K562 (cell line): ENCODE results near the gene RABEPK. TPM values are rescaled to one million over a fixed set of nuclear protein-coding genes. Genes with fewer than 3 reads are reported as not detected.

ENCODE experiments used
- ATAC-seq: fragments of 200-7000 bp; cut with Tn5 transposase; 3 replicates; pipeline ENCODE4 v1.9.1; 2020; ENCODE audit warnings: moderate library complexity
- BruUV-seq: library from RNA; stranded (reverse); fragments of 400-500 nt; replicated peaks from 2 replicates; lab custom pipeline; 2021; lab: Mats Ljungman, UMichigan
- CTCF ChIA-PET: fragments of 300-600 bp; formaldehyde crosslinking; extraction: SDS; loops from one replicate; lab custom pipeline; 2021; ENCODE audit warnings: low intra/inter-chr PET ratio; lab: Yijun Ruan, JAX
- POLR2A ChIA-PET: fragments of 300-600, 350-650 bp; sonication (Branson Sonifier 250); formaldehyde crosslinking; extraction: SDS; loops from one replicate; lab custom pipeline; 2021; ENCODE audit warnings: antibody characterized with exemption, inconsistent platforms; lab: Yijun Ruan, JAX
- DNase-seq, 4 experiments: peaks; one replicate each; pipeline versions ENCODE4 v3.0.0 to v3.0.0-alpha.2; 2011 to 2018; ENCODE audit warnings: low spot score in 3 of 4, mixed read lengths in 3 of 4; ENCODE audit errors: extremely low read depth in 1 of 4
- FAIRE-seq: peaks from 2 replicates; lab custom pipeline; 2011; peaks lifted over from hg19 to GRCh38; lab: Jason Lieb, UNC
- H2AFZ ChIP-seq: 2 replicates; pipeline ENCODE4 v1.6.0; 2011; ENCODE audit warnings: low read depth, low read length, control low read depth, inconsistent platforms
- H3K27ac ChIP-seq: fragments of 200-600 bp; 3 replicates; pipeline ENCODE4 v1.8.0; 2011; ENCODE audit warnings: low read depth, mild to moderate bottlenecking, control low read depth, inconsistent platforms, low read length, moderate library complexity, mixed read lengths; ENCODE audit errors: extremely low read depth
- H3K27me3 ChIP-seq, 2 experiments: fragments of 300-600 bp in 1 of 2; 2 replicates in 1 of 2; 3 replicates in 1 of 2; pipeline versions ENCODE4 v1.6.0 to v1.8.0; 2011; ENCODE audit warnings: inconsistent platforms in 2 of 2, low read length in 2 of 2, mild to moderate bottlenecking in 1 of 2, mixed read lengths in 1 of 2, moderate library complexity in 1 of 2; ENCODE audit not compliant: control insufficient read depth in 2 of 2, insufficient read depth in 2 of 2
- H3K36me3 ChIP-seq: fragments of 300-600 bp; 3 replicates; pipeline ENCODE4 v1.8.0; 2011; ENCODE audit warnings: mild to moderate bottlenecking, low read length, inconsistent platforms; ENCODE audit not compliant: control insufficient read depth, insufficient read depth
- H3K4me1 ChIP-seq, 2 experiments: fragments of 200-600 bp in 1 of 2; replicated peaks in 1 of 2; 2 replicates in 1 of 2; 3 replicates in 1 of 2; pipeline versions ENCODE4 v1.5.1 to v1.8.0; 2011; ENCODE audit warnings: inconsistent platforms in 2 of 2, low read length in 2 of 2, mild to moderate bottlenecking in 1 of 2, mixed read lengths in 1 of 2, moderate library complexity in 1 of 2; ENCODE audit not compliant: control insufficient read depth in 2 of 2, insufficient read depth in 2 of 2
- H3K4me2 ChIP-seq: 2 replicates; pipeline ENCODE4 v1.6.1; 2011; ENCODE audit warnings: low read length, control low read depth, inconsistent platforms, mixed read lengths; ENCODE audit not compliant: insufficient read depth
- H3K4me3 ChIP-seq: fragments of 200-600 bp; sonication (generic), shearing (Covaris generic); 2 replicates; pipeline ENCODE4 v1.5.1; 2016; ENCODE audit warnings: control low read depth, inconsistent platforms
- H3K79me2 ChIP-seq: fragments of 200-600 bp; 3 replicates; pipeline ENCODE4 v1.8.0; 2011; ENCODE audit warnings: low read length, inconsistent platforms; ENCODE audit not compliant: control insufficient read depth, insufficient read depth
- H3K9ac ChIP-seq, 2 experiments: 2 replicates each; pipeline versions ENCODE4 v1.6.0 to v1.6.1; 2011; ENCODE audit warnings: low read depth in 2 of 2, low read length in 2 of 2, control low read depth in 1 of 2, inconsistent platforms in 1 of 2, mild to moderate bottlenecking in 1 of 2, mixed read lengths in 1 of 2; ENCODE audit not compliant: insufficient read depth in 1 of 2
- H3K9me1 ChIP-seq: one replicate; pipeline ENCODE4 v1.6.0; 2011; ENCODE audit warnings: inconsistent platforms, mild to moderate bottlenecking, low read length, moderate library complexity; ENCODE audit not compliant: control insufficient read depth, insufficient read depth
- H3K9me3 ChIP-seq: replicated peaks from 2 replicates; pipeline ENCODE4 v1.5.1; 2011; ENCODE audit warnings: low read depth, low read length, inconsistent platforms; ENCODE audit not compliant: control insufficient read depth, insufficient read depth
- H4K20me1 ChIP-seq: replicated peaks from 2 replicates; pipeline ENCODE4 v1.6.1; 2011; ENCODE audit warnings: low read length, inconsistent platforms, mixed read lengths; ENCODE audit not compliant: control insufficient read depth, insufficient read depth
- ARID4B ChIP-seq: sonication (generic); formaldehyde crosslinking; IDR thresholded peaks from 2 replicates; pipeline ENCODE4 v1.8.0; 2022; ENCODE audit warnings: mild to moderate bottlenecking, missing genetic modification reagents
- HDAC2 ChIP-seq: fragments of 450-650 bp; IDR thresholded peaks from 2 replicates; pipeline ENCODE4 v1.6.1; 2016; ENCODE audit warnings: mild to moderate bottlenecking
- JUNB ChIP-seq: fragments of 450-650 bp; formaldehyde crosslinking; conservative IDR thresholded peaks from 2 replicates; pipeline ENCODE4 v1.4.0; 2020; ENCODE audit warnings: mild to moderate bottlenecking
- KAT7 ChIP-seq: sonication (generic); formaldehyde crosslinking; IDR thresholded peaks from 2 replicates; pipeline ENCODE4 v1.8.0; 2022; ENCODE audit warnings: missing genetic modification reagents, mild to moderate bottlenecking, borderline replicate concordance
- KLF16 ChIP-seq: IDR thresholded peaks from 2 replicates; pipeline ENCODE4 v1.6.1; 2016; ENCODE audit warnings: antibody characterized with exemption
- NEUROD1 ChIP-seq: fragments of 150-350 bp; IDR thresholded peaks from 2 replicates; pipeline ENCODE4 v1.6.1; 2014; ENCODE audit warnings: borderline replicate concordance, low read length, low read depth; ENCODE audit not compliant: partially characterized antibody
- PREB ChIP-seq: sonication (generic); formaldehyde crosslinking; IDR thresholded peaks from 2 replicates; pipeline ENCODE4 v1.8.1; 2023; ENCODE audit warnings: mild to moderate bottlenecking, missing genetic modification reagents
- SMC3 ChIP-seq: conservative IDR thresholded peaks from 2 replicates; pipeline ENCODE4 v1.6.1; 2011; ENCODE audit warnings: low read depth, low read length, improper control_type of control experiment; ENCODE audit not compliant: insufficient read depth
- SREBF2 ChIP-seq: sonication (generic); formaldehyde crosslinking; IDR thresholded peaks from 2 replicates; pipeline ENCODE4 v1.4.0; 2020; ENCODE audit warnings: mild to moderate bottlenecking, missing genetic modification reagents
- TEAD4 ChIP-seq, 2 experiments: sonication (generic) in 1 of 2; formaldehyde crosslinking in 1 of 2; IDR thresholded peaks; 2 replicates each; pipeline versions ENCODE4 v1.6.1 to v1.8.0; 2012 to 2022; ENCODE audit warnings: borderline replicate concordance in 1 of 2, inconsistent platforms in 1 of 2, low read length in 1 of 2, mild to moderate bottlenecking in 1 of 2, missing genetic modification reagents in 1 of 2
- ZNF197 ChIP-seq: fragments of 200-800 bp; sonication (Bioruptor generic); IDR thresholded peaks from 2 replicates; pipeline ENCODE4 v1.6.1; 2016; ENCODE audit warnings: low read depth, missing genetic modification characterization, missing compliant biosample characterization
- ZNF274 ChIP-seq: IDR thresholded peaks from 2 replicates; pipeline ENCODE4 v1.6.1; 2011; ENCODE audit warnings: low read depth, mild to moderate bottlenecking, low read length, moderate library complexity, borderline replicate concordance
- WGBS: fragments of 100-300 bp; shearing (Covaris generic); methylation state at CpG from one replicate; pipeline ENCODE4 v1.1.6; 2016; ENCODE audit warnings: low coverage, mixed read lengths; ENCODE audit not compliant: insufficient coverage; ENCODE audit errors: missing lambda C conversion rate; 5-methylcytosine and 5-hydroxymethylcytosine counted together
- in situ Hi-C: fragments of 300-500 bp; cut with MboI; formaldehyde crosslinking; loops from 4 replicates; pipeline ENCODE4 v1.15.0; 2018; ENCODE audit warnings: inconsistent platforms, mixed read lengths
- intact Hi-C: fragments of 100-400 bp; cut with micrococcal nuclease; formaldehyde crosslinking; loops from 2 replicates; pipeline ENCODE4 v1.14.2; 2022
- polyA plus RNA-seq, 8 experiments: library from polyadenylated mRNA; depleted of rRNA in 4 of 8; stranded (reverse) in 5 of 8; unstranded in 3 of 8; fragments of >200 nt; fragmentation: Nextera tagmentation in 2 of 8; fragmentation: Illumina TruSeq in 1 of 8; extraction: Ambion mirVana in 2 of 8; extraction: Trizol in 1 of 8; gene quantifications; 2 replicates each; pipeline versions ENCODE4 v1.2.1 to v1.2.3, GENCODE V29; 2011 to 2014; ENCODE audit warnings: inconsistent platforms in 1 of 8, missing spikeins in 1 of 8
- total RNA-seq, 7 experiments: library from RNA; depleted of rRNA in 6 of 7; stranded (reverse); fragments of >200 nt in 6 of 7; fragmentation: Illumina TruSeq in 2 of 7; extraction: Trizol in 2 of 7; gene quantifications; 2 replicates each; pipeline versions ENCODE4 v1.2.1 to v1.2.3, GENCODE V29; 2011 to 2021; ENCODE audit warnings: low replicate concordance in 1 of 7

RABEPK gene
- total and polyA plus RNA-seq, 9 of the 15 experiments (the other 6 are each of a cell fraction or from before 2014, with no cell fraction given): 38.3 to 113 (median 52.8) TPM

GRCh38 chr9:125241863-125242739, 41.8 kb downstream of the RABEPK start:
- peaks cover 51% of the 10 kb centered on the region for H3K79me2 ChIP-seq
- no peaks in the 10 kb centered on the region for H3K9me1 ChIP-seq
- H4K20me1 ChIP-seq: peaks cover 40% of the 10 kb centered on the region
- DNase-seq: peak in 1 of 4 experiments; percentile 24
- POLR2A ChIA-PET: interaction anchor here (0.5 to 2.7 kb wide), 38 partner anchors 9 to 428 kb away, joined by 3 to 40 read pairs (median 5); partner anchors contain the start of genes GAPVD1 and RABEPK
- intact Hi-C loops: loop anchor here (2.0 to 5.0 kb wide), 2 partner anchors 41 to 375 kb away; partner anchors contain the start of gene RABEPK
- in situ Hi-C loops: no loop called here
- TSS peak; percentile 97 for BruUV-seq
- ATAC-seq: peak; percentile 20
- peaks cover 39% of the 10 kb centered on the region for H3K36me3 ChIP-seq
- FAIRE-seq: no peak
- H3K27ac ChIP-seq: peak overlapping the region; percentile 99
- H3K4me3 ChIP-seq: peak overlapping the region; percentile 69
- CTCF ChIA-PET: interaction anchor here (0.5 kb wide), 1 partner anchor 94 kb away, joined by 4 read pairs; no protein-coding TSS in a partner anchor
- H3K9ac ChIP-seq: peak overlapping the region; percentile 99
- H3K4me1 ChIP-seq: peaks cover 28 to 37% of the 10 kb centered on the region in 2 experiments; a peak in 4 of 5 replicates
- peak overlapping the region; percentile 99 for H3K4me2 ChIP-seq
- 7% methylated on average over 27 of the region's 27 CpGs for WGBS
- peak overlapping the region; percentile 82 for H2AFZ ChIP-seq
- H3K27me3 ChIP-seq: no peaks in the 10 kb centered on the region; a peak in 1 of 5 replicates
- H3K9me3 ChIP-seq: no peaks in the 10 kb centered on the region
- TF ChIP-seq ZNF274 (no peak), NEUROD1 (no peak), TEAD4 (IDR thresholded peaks at IDR 0.05; ENCODE audit: low read length) (peak; percentile 55; the same call in 1 of the 2 replicates), TEAD4 (CRISPR knock-in tag; IDR thresholded peaks at IDR 0.05; ENCODE audit: borderline replicate concordance) (0 out of 2 replicates have a peak, but pooled peaks have one; percentile 67), HDAC2 (no peak), KLF16 (no peak), PREB (no peak), SMC3 (no peak), SREBF2 (CRISPR knock-in tag) (no peak), ZNF197 (no peak), ARID4B (no peak; the same call in 1 of the 2 replicates), JUNB (CRISPR knock-in tag) (no peak), KAT7 (CRISPR knock-in tag) (0 out of 2 replicates have a peak, but pooled peaks have one; percentile 52)
